Keratinocyte (primary cell): ENCODE results near the gene PPARA. TPM values are rescaled to one million over a fixed set of nuclear protein-coding genes. Genes with fewer than 3 reads are reported as not detected.

ENCODE experiments used
- DNase-seq: peaks from one replicate; pipeline ENCODE4 v3.0.0-alpha.2; 2011; ENCODE audit warnings: low read depth, missing footprints, low spot score
- FAIRE-seq: peaks from 2 replicates; lab custom pipeline; 2011; peaks lifted over from hg19 to GRCh38; lab: Jason Lieb, UNC
- H2AFZ ChIP-seq: 2 replicates; pipeline ENCODE4 v1.6.0; 2012; ENCODE audit warnings: low read length, control low read depth, inconsistent platforms; ENCODE audit not compliant: control insufficient read depth
- H3K27ac ChIP-seq: 2 replicates; pipeline ENCODE4 v1.5.1; 2011; ENCODE audit warnings: low read length; ENCODE audit not compliant: control insufficient read depth, insufficient read depth
- H3K27me3 ChIP-seq: 3 replicates; pipeline ENCODE4 v1.6.0; 2011; ENCODE audit warnings: low read length; ENCODE audit not compliant: control insufficient read depth, insufficient read depth; ENCODE audit errors: extremely low read depth
- H3K36me3 ChIP-seq, 2 experiments: 2 replicates in 1 of 2; 3 replicates in 1 of 2; pipeline ENCODE4 v1.5.1; 2011; ENCODE audit warnings: low read length in 2 of 2, mild to moderate bottlenecking in 1 of 2; ENCODE audit not compliant: control insufficient read depth in 2 of 2, insufficient read depth in 2 of 2; ENCODE audit errors: extremely low read depth in 1 of 2
- H3K4me1 ChIP-seq: 3 replicates; pipeline ENCODE4 v1.5.1; 2011; ENCODE audit warnings: low read length; ENCODE audit not compliant: control insufficient read depth, insufficient read depth; ENCODE audit errors: extremely low read depth
- H3K4me2 ChIP-seq: 3 replicates; pipeline ENCODE4 v1.6.0; 2011; ENCODE audit warnings: low read depth, low read length; ENCODE audit not compliant: control insufficient read depth, insufficient read depth; ENCODE audit errors: extremely low read depth
- H3K4me3 ChIP-seq, 3 experiments: fragments of 200-600 bp in 1 of 3; sonication (generic) in 1 of 3; 2 replicates in 2 of 3; 3 replicates in 1 of 3; pipeline ENCODE4 v1.5.1; 2011 to 2016; ENCODE audit warnings: low read length in 3 of 3, mild to moderate bottlenecking in 3 of 3, control low read depth in 2 of 3, inconsistent platforms in 1 of 3, low read depth in 1 of 3, mixed read lengths in 1 of 3, mixed run types in 1 of 3, moderate library complexity in 1 of 3; ENCODE audit not compliant: control insufficient read depth in 2 of 3, insufficient read depth in 2 of 3; ENCODE audit errors: extremely low read depth in 1 of 3
- H3K79me2 ChIP-seq: 2 replicates; pipeline ENCODE4 v1.6.0; 2012; ENCODE audit warnings: low read length; ENCODE audit not compliant: control insufficient read depth, insufficient read depth
- H3K9ac ChIP-seq: 3 replicates; pipeline ENCODE4 v1.6.0; 2011; ENCODE audit warnings: low read length; ENCODE audit not compliant: control insufficient read depth, insufficient read depth; ENCODE audit errors: extremely low read depth
- H3K9me1 ChIP-seq: 3 replicates; pipeline ENCODE4 v1.6.0; 2011; ENCODE audit warnings: low read length; ENCODE audit not compliant: control insufficient read depth, insufficient read depth; ENCODE audit errors: extremely low read depth
- H3K9me3 ChIP-seq: 2 replicates; pipeline ENCODE4 v1.5.1; 2012; ENCODE audit warnings: low read depth, low read length; ENCODE audit not compliant: control insufficient read depth
- H4K20me1 ChIP-seq: 3 replicates; pipeline ENCODE4 v1.6.0; 2011; ENCODE audit warnings: low read length; ENCODE audit not compliant: control insufficient read depth, insufficient read depth; ENCODE audit errors: extremely low read depth
- EZH2 ChIP-seq: IDR thresholded peaks from one replicate; pipeline ENCODE4 v1.6.1; 2012; ENCODE audit warnings: inconsistent platforms, mild to moderate bottlenecking, low read length, moderate library complexity
- dilution Hi-C: fragments of 300-500 bp; cut with MboI; formaldehyde crosslinking; loops from one replicate; pipeline ENCODE4 v1.7.0; 2020; ENCODE audit warnings: low sequenced_read_pairs; ENCODE audit not compliant: extremely low pct_ligation_motif_present
- polyA plus RNA-seq, 5 experiments: library from polyadenylated mRNA; depleted of rRNA in 3 of 5; stranded (reverse) in 3 of 5; stranded (forward) in 1 of 5; unstranded in 1 of 5; fragments of >200 nt; gene quantifications; 1 replicate in 1 of 5; 2 replicates in 3 of 5; 3 replicates in 1 of 5; pipeline versions ENCODE4 v1.2.1 to v1.2.3, GENCODE V29; 2011 to 2012; ENCODE audit warnings: missing spikeins in 2 of 5, low read depth in 1 of 5, low replicate concordance in 1 of 5
- TF ChIP-seq, protein P1 (sequence below), 3 experiments: IDR thresholded peaks in 1 of 3; conservative IDR thresholded peaks in 1 of 3; optimal IDR thresholded peaks in 1 of 3; 2 replicates in 2 of 3; 3 replicates in 1 of 3; pipeline versions ENCODE3 to v1.5.1; 2011; ENCODE audit warnings: low read length in 3 of 3, mild to moderate bottlenecking in 3 of 3, moderate library complexity in 2 of 3, control low read depth in 1 of 3, inconsistent platforms in 1 of 3; ENCODE audit not compliant: insufficient read depth in 2 of 3; ENCODE audit errors: extremely low read depth in 1 of 3

The PPARA gene
- polyA plus RNA-seq, 1 donor (not counting 4 experiments of a cell fraction or from before 2014, with no cell fraction given), result 4.9 TPM

DNA sequence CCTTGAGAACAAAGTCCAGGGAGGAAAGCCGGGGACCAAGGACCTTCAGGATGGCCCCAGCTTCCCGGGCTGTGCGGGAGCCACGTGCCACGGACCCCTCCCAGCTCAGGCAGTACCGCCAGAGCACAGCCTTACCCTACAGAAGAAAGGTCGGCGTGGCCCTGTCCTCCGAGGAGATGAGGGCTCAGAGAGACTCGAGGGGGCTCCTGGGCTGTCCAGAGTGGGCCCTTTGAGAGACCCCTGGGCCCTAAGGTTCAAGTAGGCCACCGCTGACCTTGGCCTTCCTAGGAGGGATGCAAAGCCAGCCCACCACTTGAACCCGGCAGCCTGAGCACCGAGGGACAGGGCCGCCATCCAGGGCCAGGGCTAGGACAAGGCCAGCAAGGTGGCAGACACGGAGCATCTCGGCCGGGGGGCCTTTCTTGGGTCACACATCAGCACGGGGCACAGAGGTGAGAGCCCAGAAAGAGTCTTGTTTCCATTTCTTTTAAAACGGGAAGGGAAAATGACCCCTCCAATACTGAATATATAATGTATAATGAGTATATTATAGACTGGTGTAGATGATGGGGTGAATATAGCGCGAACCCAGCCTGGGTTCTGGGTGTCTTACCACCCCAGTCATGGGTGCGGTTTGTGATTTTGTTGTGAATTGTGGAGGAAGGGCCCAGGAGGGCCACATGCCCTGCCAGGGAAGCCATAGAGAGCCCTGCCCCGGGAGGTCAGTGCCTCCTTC lies 34.4 kb upstream of the PPARA start:
- Histone ChIP-seq H3K36me3 (peaks cover 5 to 19% of the 10 kb centered on the region in 2 experiments), H3K4me2 (no peak overlapping the region), H3K9me3 (no peaks in the 10 kb centered on the region), H3K27ac (no peak overlapping the region), H3K27me3 (no peaks in the 10 kb centered on the region), H3K4me3 (no peak overlapping the region), H2AFZ (no peak overlapping the region), H4K20me1 (peaks cover 36% of the 10 kb centered on the region), H3K9ac (no peak overlapping the region), H3K4me1 (peaks cover 2% of the 10 kb centered on the region), H3K79me2 (no peaks in the 10 kb centered on the region), H3K9me1 (no peaks in the 10 kb centered on the region)
- no peak for DNase-seq
- TF ChIP-seq, protein P1, sequence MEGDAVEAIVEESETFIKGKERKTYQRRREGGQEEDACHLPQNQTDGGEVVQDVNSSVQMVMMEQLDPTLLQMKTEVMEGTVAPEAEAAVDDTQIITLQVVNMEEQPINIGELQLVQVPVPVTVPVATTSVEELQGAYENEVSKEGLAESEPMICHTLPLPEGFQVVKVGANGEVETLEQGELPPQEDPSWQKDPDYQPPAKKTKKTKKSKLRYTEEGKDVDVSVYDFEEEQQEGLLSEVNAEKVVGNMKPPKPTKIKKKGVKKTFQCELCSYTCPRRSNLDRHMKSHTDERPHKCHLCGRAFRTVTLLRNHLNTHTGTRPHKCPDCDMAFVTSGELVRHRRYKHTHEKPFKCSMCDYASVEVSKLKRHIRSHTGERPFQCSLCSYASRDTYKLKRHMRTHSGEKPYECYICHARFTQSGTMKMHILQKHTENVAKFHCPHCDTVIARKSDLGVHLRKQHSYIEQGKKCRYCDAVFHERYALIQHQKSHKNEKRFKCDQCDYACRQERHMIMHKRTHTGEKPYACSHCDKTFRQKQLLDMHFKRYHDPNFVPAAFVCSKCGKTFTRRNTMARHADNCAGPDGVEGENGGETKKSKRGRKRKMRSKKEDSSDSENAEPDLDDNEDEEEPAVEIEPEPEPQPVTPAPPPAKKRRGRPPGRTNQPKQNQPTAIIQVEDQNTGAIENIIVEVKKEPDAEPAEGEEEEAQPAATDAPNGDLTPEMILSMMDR (optimal IDR thresholded peaks at IDR 0.05 in 1 of 3, IDR thresholded peaks at IDR 0.05 in 1 of 3, conservative IDR thresholded peaks at IDR 0.05 in 1 of 3; ENCODE audit: extremely low read depth in 1 of 3, insufficient read depth in 2 of 3, low read length in 3 of 3), result no peak
- no peak for TF ChIP-seq EZH2
- dilution Hi-C loops, result no loop called here
- no peak for FAIRE-seq

DNA sequence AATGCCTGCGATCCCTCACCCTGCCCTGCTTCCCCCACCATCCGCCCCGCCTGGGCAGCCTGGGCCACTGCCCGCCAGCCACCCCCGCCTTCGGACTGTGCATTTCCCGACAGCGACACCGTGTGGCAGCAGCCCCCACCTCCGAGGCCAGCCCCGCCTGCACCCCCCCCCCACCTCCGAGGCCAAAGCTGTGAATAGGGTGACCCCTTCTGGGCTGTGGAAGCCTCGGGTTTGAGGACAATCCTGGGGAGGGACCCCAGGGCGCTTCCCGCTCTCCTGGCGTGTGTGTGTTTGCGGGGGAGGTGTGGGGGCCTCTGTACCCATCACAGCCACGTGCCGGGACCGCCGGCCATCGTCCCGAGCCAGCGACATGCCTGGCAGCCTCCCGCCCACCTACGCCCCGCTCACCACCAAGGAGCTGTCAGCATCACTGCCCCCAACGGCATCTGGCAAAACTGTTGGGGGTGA lies 33.8 kb upstream of the PPARA start:
- Histone ChIP-seq H3K9me3 (no peaks in the 10 kb centered on the region), H3K36me3 (peaks cover 4 to 16% of the 10 kb centered on the region in 2 experiments), H3K4me2 (no peak overlapping the region), H3K79me2 (no peaks in the 10 kb centered on the region), H3K27ac (no peak overlapping the region), H3K9me1 (no peaks in the 10 kb centered on the region), H3K9ac (no peak overlapping the region), H2AFZ (no peak overlapping the region), H3K4me3 (no peak overlapping the region), H3K27me3 (no peaks in the 10 kb centered on the region), H4K20me1 (peaks cover 33% of the 10 kb centered on the region), H3K4me1 (peaks cover 2% of the 10 kb centered on the region)
- TF ChIP-seq, protein P1 (optimal IDR thresholded peaks at IDR 0.05 in 1 of 3, IDR thresholded peaks at IDR 0.05 in 1 of 3, conservative IDR thresholded peaks at IDR 0.05 in 1 of 3; ENCODE audit: extremely low read depth in 1 of 3, insufficient read depth in 2 of 3, low read length in 3 of 3), result peak; percentile 34 to 96 (median 78)
- no peak for TF ChIP-seq EZH2
- DNase-seq, result no peak
- no peak for FAIRE-seq
- dilution Hi-C loops, result no loop called here
